ENCODE data around the gene SLIT2.

The SLIT2 gene

DNA sequence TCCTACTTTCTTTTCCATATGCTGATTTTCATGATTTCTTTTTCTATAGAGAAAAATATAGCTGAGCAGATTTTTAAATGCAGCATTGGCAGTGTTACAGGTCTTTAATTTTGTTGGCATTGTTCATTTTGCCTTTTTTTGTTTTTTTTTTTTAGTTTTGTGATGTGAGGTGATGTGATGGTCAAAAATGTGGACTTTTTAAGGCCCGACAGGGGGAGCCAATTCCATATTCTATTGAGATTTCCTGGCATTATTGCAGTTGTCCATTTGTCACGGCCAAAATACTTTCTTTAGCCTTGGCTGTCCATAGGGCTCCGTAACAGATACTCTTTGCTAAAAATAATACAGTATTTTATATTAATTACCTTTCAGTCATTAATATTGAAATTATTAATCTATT is 47.8 kb downstream of the SLIT2 start:
- no peak for DNase-seq (ENCODE audit: low read depth in 2 of 2)

GRCh38 chr4:20301161-20301560 is 49.5 kb downstream of the SLIT2 start:
- no peak for DNase-seq (ENCODE audit: low read depth in 2 of 2)
